GM19463 (cell line): ENCODE data around the gene LAMTOR1.
"Not testable (repeated sequence)": the region's sequence is repeated elsewhere in the genome, so short reads cannot be mapped to it uniquely, and the experiment has no call there.

Experiments
- ATAC-seq: cut with Tn5 transposase; IDR thresholded peaks from one replicate; pipeline ENCODE4 v1.9.1; 2021; ENCODE audit warnings: mild to moderate bottlenecking, moderate library complexity; ENCODE audit not compliant: unreplicated experiment

LAMTOR1 gene

GRCh38 chr11:72102946-72103753 lies at the start of gene LAMTOR1:
Gene LAMTOR1 (minus strand): TSS chr11:72103297. CDS start chr11:72103224, 73 bp downstream.
- peak; percentile 94 for ATAC-seq

- ATAC-seq: no peak
Measured at GRCh38 chr11:72150882-72151281, 47.8 kb upstream of the LAMTOR1 start.

- no peak for ATAC-seq
Measured at GRCh38 chr11:72146625-72147024, 43.5 kb upstream of the LAMTOR1 start.

GRCh38 chr11:72144807-72145565 lies 41.9 kb upstream of the LAMTOR1 start:
- ATAC-seq: no peak

- not testable (repeated sequence) for ATAC-seq
Measured at GRCh38 chr11:72142543-72142942, 39.4 kb upstream of the LAMTOR1 start.

GRCh38 chr11:72142086-72142485 lies 39.0 kb upstream of the LAMTOR1 start:
- ATAC-seq: not testable (repeated sequence)

- no peak for ATAC-seq
Measured at GRCh38 chr11:72141066-72141465, 38.0 kb upstream of the LAMTOR1 start.

GRCh38 chr11:72140661-72141060 lies 37.6 kb upstream of the LAMTOR1 start:
- ATAC-seq: no peak

- no peak for ATAC-seq
Measured at GRCh38 chr11:72139500-72139899, 36.4 kb upstream of the LAMTOR1 start.

- ATAC-seq: no peak
Measured at GRCh38 chr11:72138821-72139390, 35.8 kb upstream of the LAMTOR1 start.

GRCh38 chr11:72136684-72137262 lies 33.7 kb upstream of the LAMTOR1 start:
- ATAC-seq: no peak

GRCh38 chr11:72135891-72136683 lies 33.0 kb upstream of the LAMTOR1 start:
- no peak for ATAC-seq

GRCh38 chr11:72135473-72135872 lies 32.4 kb upstream of the LAMTOR1 start, which contains the start of gene FOLR3:
Gene FOLR3 (plus strand): TSS chr11:72135725. CDS start chr11:72135953, 228 bp downstream.
- not testable (repeated sequence) for ATAC-seq

- ATAC-seq: no peak
Measured at GRCh38 chr11:72132646-72133045, 29.5 kb upstream of the LAMTOR1 start.

GRCh38 chr11:72129381-72129780 lies 26.3 kb upstream of the LAMTOR1 start:
- no peak for ATAC-seq

GRCh38 chr11:72127923-72128322 lies 24.8 kb upstream of the LAMTOR1 start:
- no peak for ATAC-seq

GRCh38 chr11:72125956-72126355 lies 22.9 kb upstream of the LAMTOR1 start:
- ATAC-seq: no peak

- no peak for ATAC-seq
Measured at GRCh38 chr11:72124046-72124445, 20.9 kb upstream of the LAMTOR1 start.

GRCh38 chr11:72123117-72123653 lies 20.1 kb upstream of the LAMTOR1 start:
- no peak for ATAC-seq

- no peak for ATAC-seq
Measured at GRCh38 chr11:72122607-72123006, 19.5 kb upstream of the LAMTOR1 start.
